Panc1 (cell line): ENCODE data around the gene ATP7B. TPM values are rescaled to one million over a fixed set of nuclear protein-coding genes. Genes with fewer than 3 reads are reported as not detected.

ENCODE experiments used
- ATAC-seq: fragments of 200-7000 bp; cut with Tn5 transposase; 2 replicates; pipeline ENCODE4 v1.9.1; 2020; ENCODE audit warnings: mild to moderate bottlenecking, moderate library complexity
- BruUV-seq: library from RNA; stranded (reverse); fragments of 400-500 nt; replicated peaks from 2 replicates; lab custom pipeline; 2021; lab: Mats Ljungman, UMichigan
- CTCF ChIA-PET: fragments of 300-600 bp; sonication (Branson Sonifier 250); formaldehyde crosslinking; loops from one replicate; lab custom pipeline; 2022; ENCODE audit warnings: antibody characterized with exemption; lab: Charles Lee
- POLR2A ChIA-PET: fragments of 300-600 bp; sonication (Branson Sonifier 250); formaldehyde crosslinking; loops from one replicate; lab custom pipeline; 2022; ENCODE audit warnings: antibody characterized with exemption; lab: Charles Lee
- DNase-seq: peaks from one replicate; pipeline ENCODE4 v3.0.0-alpha.2; 2010; ENCODE audit warnings: low read depth, low spot score
- H3K27ac ChIP-seq: 2 replicates; pipeline ENCODE4 v1.5.1; 2011; ENCODE audit warnings: mild to moderate bottlenecking, low read length, inconsistent platforms
- H3K27me3 ChIP-seq: fragments of 200-500 bp; sonication (Bioruptor generic); 2 replicates; pipeline ENCODE4 v1.6.0; 2014; ENCODE audit warnings: low read length, inconsistent platforms; ENCODE audit not compliant: control insufficient read depth, insufficient read depth
- H3K36me3 ChIP-seq: fragments of 200-500 bp; sonication (Bioruptor generic); 2 replicates; pipeline ENCODE4 v1.5.1; 2014; ENCODE audit warnings: inconsistent platforms, mild to moderate bottlenecking, low read length, moderate library complexity; ENCODE audit not compliant: control insufficient read depth, insufficient read depth
- H3K4me1 ChIP-seq: 2 replicates; pipeline ENCODE4 v1.5.1; 2011; ENCODE audit warnings: inconsistent platforms, mild to moderate bottlenecking, low read length, moderate library complexity; ENCODE audit not compliant: control insufficient read depth, insufficient read depth
- H3K4me3 ChIP-seq, 2 experiments: 2 replicates each; pipeline ENCODE4 v1.5.1; 2011 to 2012; ENCODE audit warnings: low read depth in 2 of 2, low read length in 2 of 2, mild to moderate bottlenecking in 2 of 2, inconsistent platforms in 1 of 2, moderate library complexity in 1 of 2
- H3K9me3 ChIP-seq: fragments of 200-500 bp; sonication (Bioruptor generic); 2 replicates; pipeline ENCODE4 v1.5.1; 2014; ENCODE audit warnings: low read depth, mild to moderate bottlenecking, inconsistent platforms, low read length, moderate library complexity; ENCODE audit not compliant: control insufficient read depth, insufficient read depth
- CTCF ChIP-seq: fragments of 450-650 bp; IDR thresholded peaks from 2 replicates; pipeline ENCODE4 v1.5.1; 2017; ENCODE audit warnings: mild to moderate bottlenecking
- POLR2AphosphoS5 ChIP-seq: IDR thresholded peaks from 2 replicates; pipeline ENCODE4 v1.6.1; 2012; ENCODE audit warnings: mild to moderate bottlenecking, low read depth, low read length, moderate library complexity
- REST ChIP-seq, 2 experiments: IDR thresholded peaks; 2 replicates each; pipeline ENCODE4 v1.6.1; 2011 to 2012; ENCODE audit warnings: low read depth in 2 of 2, control low read depth in 1 of 2, low read length in 1 of 2, mild to moderate bottlenecking in 1 of 2, moderate library complexity in 1 of 2; ENCODE audit not compliant: insufficient read depth in 1 of 2
- SIN3A ChIP-seq: IDR thresholded peaks from 2 replicates; pipeline ENCODE4 v1.6.1; 2012; ENCODE audit warnings: low read depth, mild to moderate bottlenecking, low read length, moderate library complexity, borderline replicate concordance; ENCODE audit not compliant: insufficient read depth
- TCF7L2 ChIP-seq: IDR thresholded peaks from 2 replicates; pipeline ENCODE4 v1.6.1; 2011; ENCODE audit warnings: mild to moderate bottlenecking, low read depth, low read length, inconsistent platforms
- in situ Hi-C: cut with HindIII; loops from 2 replicates; pipeline ENCODE4 v1.10.0; 2016; ENCODE audit warnings: low sequenced_read_pairs, low pct_unique_long_range_greater_than_20kb
- intact Hi-C: fragments of 100-400 bp; cut with micrococcal nuclease; formaldehyde crosslinking; loops from one replicate; pipeline ENCODE4 v1.10.0; 2022; ENCODE audit not compliant: unreplicated experiment
- total RNA-seq: library from RNA; stranded (reverse); gene quantifications from one replicate; pipeline ENCODE4 v1.2.1, GENCODE V29; 2021; ENCODE audit not compliant: unreplicated experiment

ATP7B gene
- total RNA-seq, 1 experiment from 2014 or later, result 19.6 TPM

GRCh38 chr13:51883226-51883600 lies 128.0 kb downstream of the ATP7B start:
- TF ChIP-seq REST (IDR thresholded peaks at IDR 0.05; ENCODE audit: insufficient read depth in 1 of 2, low read depth in 2 of 2, low read length in 1 of 2), result no peak
- no peak for TF ChIP-seq SIN3A
- TF ChIP-seq POLR2AphosphoS5, result no peak
- no peak for TF ChIP-seq CTCF
- TF ChIP-seq TCF7L2, result no peak
- in situ Hi-C loops (no loop called here), intact Hi-C loops (no loop called here)
- no peaks in the 10 kb centered on the region for H3K36me3 ChIP-seq
- CTCF ChIA-PET, result no interaction called here
- no peak overlapping the region for H3K4me3 ChIP-seq
- H3K9me3 ChIP-seq, result no peaks in the 10 kb centered on the region
- H3K4me1 ChIP-seq, result no peaks in the 10 kb centered on the region
- POLR2A ChIA-PET, result no interaction called here
- H3K27me3 ChIP-seq, result no peaks in the 10 kb centered on the region
- H3K27ac ChIP-seq, result no peak overlapping the region
- no TSS peak for BruUV-seq
- no peak for DNase-seq
- no peak for ATAC-seq

Other genes starting within 250 kb of the ATP7B start
- gene DHRS12, start 207.3 kb downstream of the ATP7B start, total RNA-seq, result 10.7 TPM
- gene TMEM272, start 166.3 kb downstream of the ATP7B start, total RNA-seq, result 0.15 TPM
- gene CCDC70, start 149.5 kb downstream of the ATP7B start, total RNA-seq, result not detected
- 23.9 TPM for gene ALG11, start 948 bp upstream of the ATP7B start, total RNA-seq
- 11.2 TPM for gene UTP14C, start 13.2 kb upstream of the ATP7B start, total RNA-seq
- 0.08 TPM for gene NEK5, start 117.6 kb upstream of the ATP7B start, total RNA-seq
- 12.0 TPM for gene NEK3, start 148.1 kb upstream of the ATP7B start, total RNA-seq